Activated CD4-positive, CD25-positive, alpha-beta regulatory T cell treated with anti-CD3 and anti-CD28 coated beads, Interleukin-2, amount 50 U/mL, for 24 hours (primary cell): ENCODE data around the gene AFAP1L2.
"Not testable (repeated sequence)": the region's sequence is repeated elsewhere in the genome, so short reads cannot be mapped to it uniquely, and the experiment has no call there.

Source experiments
- ATAC-seq, 2 donors: fragments of 150-1000 bp; cut with Tn5 transposase; one replicate each; pipeline ENCODE4 v1.10.0; 2021; ENCODE audit warnings: mild to moderate bottlenecking in 1 of 2, moderate library complexity in 1 of 2

The AFAP1L2 gene

GRCh38 chr10:114359041-114359952 lies 45.0 kb downstream of the AFAP1L2 start:
- no peak for ATAC-seq

GRCh38 chr10:114357515-114357996 lies 46.7 kb downstream of the AFAP1L2 start:
- no peak for ATAC-seq

GRCh38 chr10:114356751-114357514 lies 47.4 kb downstream of the AFAP1L2 start:
- no peak for ATAC-seq

GRCh38 chr10:114356126-114356525 lies 48.2 kb downstream of the AFAP1L2 start:
- no peak for ATAC-seq

GRCh38 chr10:114353383-114353782 lies 50.9 kb downstream of the AFAP1L2 start:
- no peak for ATAC-seq

GRCh38 chr10:114352653-114353298 lies 51.5 kb downstream of the AFAP1L2 start:
- no peak for ATAC-seq

GRCh38 chr10:114350751-114351150 lies 53.6 kb downstream of the AFAP1L2 start:
- no peak for ATAC-seq

GRCh38 chr10:114349522-114350215 lies 54.6 kb downstream of the AFAP1L2 start:
- ATAC-seq: no peak

GRCh38 chr10:114349071-114349470 lies 55.2 kb downstream of the AFAP1L2 start:
- not testable (repeated sequence) for ATAC-seq

- ATAC-seq: no peak
Observed at GRCh38 chr10:114347791-114348190, 56.5 kb downstream of the AFAP1L2 start.

GRCh38 chr10:114347241-114347640 lies 57.1 kb downstream of the AFAP1L2 start:
- no peak for ATAC-seq

- no peak for ATAC-seq
Observed at GRCh38 chr10:114346176-114347031, 57.9 kb downstream of the AFAP1L2 start.

- no peak for ATAC-seq
Observed at GRCh38 chr10:114345701-114346100, 58.6 kb downstream of the AFAP1L2 start.

- no peak for ATAC-seq
Observed at GRCh38 chr10:114343623-114344505, 60.4 kb downstream of the AFAP1L2 start.

- ATAC-seq: no peak
Observed at GRCh38 chr10:114342976-114343375, 61.3 kb downstream of the AFAP1L2 start.

- no peak for ATAC-seq
Observed at GRCh38 chr10:114340816-114341215, 63.5 kb downstream of the AFAP1L2 start.

- ATAC-seq: peak in 1 of 2 donors; percentile 33
Observed at GRCh38 chr10:114337510-114338462, 66.5 kb downstream of the AFAP1L2 start.

GRCh38 chr10:114336823-114337509 lies 67.3 kb downstream of the AFAP1L2 start:
- no peak for ATAC-seq

- ATAC-seq: no peak
Observed at GRCh38 chr10:114335614-114336013, 68.7 kb downstream of the AFAP1L2 start.
